Testis (tissue), 3 donors: ENCODE data around the gene MRPS24. TPM values are rescaled to one million over a fixed set of nuclear protein-coding genes. Genes with fewer than 3 reads are reported as not detected.

Source experiments
- DNase-seq: peaks from one replicate; pipeline ENCODE4 v3.0.0-alpha.2; 2019
- H3K27ac ChIP-seq, 2 donors: fragments of 200-600 bp; sonication (generic); one replicate each; pipeline ENCODE4 v1.5.1; 2019
- H3K27me3 ChIP-seq: fragments of 200-600 bp; sonication (generic); one replicate; pipeline ENCODE4 v1.5.1; 2019
- H3K36me3 ChIP-seq: fragments of 200-600 bp; sonication (generic); one replicate; pipeline ENCODE4 v1.5.1; 2017; ENCODE audit warnings: low read depth; ENCODE audit errors: missing control alignments
- H3K4me1 ChIP-seq: fragments of 200-600 bp; sonication (generic); one replicate; pipeline ENCODE4 v1.5.1; 2019
- H3K4me3 ChIP-seq, 2 donors: fragments of 200-600 bp; sonication (generic); one replicate each; pipeline ENCODE4 v1.5.1; 2017 to 2019
- H3K9me3 ChIP-seq: fragments of 200-600 bp; sonication (generic); one replicate; pipeline ENCODE4 v1.5.1; 2017
- POLR2A ChIP-seq: fragments of 450-650 bp; IDR thresholded peaks from one replicate; pipeline ENCODE4 v1.6.1; 2017; ENCODE audit warnings: antibody characterized with exemption, mild to moderate bottlenecking, moderate library complexity
- WGBS, 2 donors: methylation state at CpG; one replicate each; pipeline ENCODE4 v1.1.5; 2018; 5-methylcytosine and 5-hydroxymethylcytosine counted together
- intact Hi-C: fragments of 100-400 bp; cut with DNase I; formaldehyde crosslinking; loops from one replicate; pipeline ENCODE4 v1.15.1; 2023; ENCODE audit warnings: low total_unique reads
- polyA plus RNA-seq: library from polyadenylated mRNA; stranded (reverse); fragments of 350-450 nt; fragmentation: Illumina TruSeq; extraction: RNeasy Lipid Tissue Mini Kit (QIAGEN cat#74804); gene quantifications from one replicate; pipeline ENCODE4 v1.2.3, GENCODE V29; 2014; ENCODE audit warnings: low read depth, low replicate concordance; ENCODE audit not compliant: insufficient read depth
- total RNA-seq, 2 donors: library from RNA; depleted of rRNA; stranded (reverse); fragments of >200 nt; gene quantifications; one replicate each; pipeline ENCODE4 v1.2.3, GENCODE V29; 2016
- TF ChIP-seq, protein P1 (sequence below), 3 experiments: fragments of 450-650 bp in 2 of 3; fragments of 200-600 bp in 1 of 3; sonication (generic) in 1 of 3; IDR thresholded peaks; one replicate each; pipeline ENCODE4 v1.5.1; 2016 to 2019; ENCODE audit warnings: antibody characterized with exemption in 3 of 3, mild to moderate bottlenecking in 2 of 3, moderate library complexity in 1 of 3

Gene MRPS24
- total and polyA plus RNA-seq, 3 donors from 2014 or later: 71.1 to 115 (median 80.8) TPM

DNA sequence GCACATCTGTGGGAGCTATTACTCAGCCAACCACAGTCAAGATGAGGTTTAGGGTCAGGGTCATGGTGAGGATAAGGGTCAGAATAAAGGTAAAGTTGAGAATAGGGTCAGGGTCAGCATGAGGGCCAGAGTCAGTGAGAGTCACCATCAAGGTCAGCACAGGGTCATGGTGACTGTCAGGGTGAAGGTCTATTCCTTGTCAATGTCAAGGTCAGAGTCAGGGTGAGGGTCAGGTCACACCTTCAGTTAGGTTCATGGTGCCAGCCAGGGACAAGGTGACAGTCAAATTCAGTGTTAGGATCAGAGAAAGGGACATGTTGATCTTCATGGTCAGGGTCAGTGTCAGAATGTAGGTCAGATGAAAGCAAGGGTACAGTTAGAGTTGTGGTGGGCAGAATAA lies 14.1 kb downstream of the MRPS24 start:
- TF ChIP-seq, protein P1, sequence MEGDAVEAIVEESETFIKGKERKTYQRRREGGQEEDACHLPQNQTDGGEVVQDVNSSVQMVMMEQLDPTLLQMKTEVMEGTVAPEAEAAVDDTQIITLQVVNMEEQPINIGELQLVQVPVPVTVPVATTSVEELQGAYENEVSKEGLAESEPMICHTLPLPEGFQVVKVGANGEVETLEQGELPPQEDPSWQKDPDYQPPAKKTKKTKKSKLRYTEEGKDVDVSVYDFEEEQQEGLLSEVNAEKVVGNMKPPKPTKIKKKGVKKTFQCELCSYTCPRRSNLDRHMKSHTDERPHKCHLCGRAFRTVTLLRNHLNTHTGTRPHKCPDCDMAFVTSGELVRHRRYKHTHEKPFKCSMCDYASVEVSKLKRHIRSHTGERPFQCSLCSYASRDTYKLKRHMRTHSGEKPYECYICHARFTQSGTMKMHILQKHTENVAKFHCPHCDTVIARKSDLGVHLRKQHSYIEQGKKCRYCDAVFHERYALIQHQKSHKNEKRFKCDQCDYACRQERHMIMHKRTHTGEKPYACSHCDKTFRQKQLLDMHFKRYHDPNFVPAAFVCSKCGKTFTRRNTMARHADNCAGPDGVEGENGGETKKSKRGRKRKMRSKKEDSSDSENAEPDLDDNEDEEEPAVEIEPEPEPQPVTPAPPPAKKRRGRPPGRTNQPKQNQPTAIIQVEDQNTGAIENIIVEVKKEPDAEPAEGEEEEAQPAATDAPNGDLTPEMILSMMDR (IDR thresholded peaks at IDR 0.05): no peak
- TF ChIP-seq POLR2A: no peak
- Histone ChIP-seq H3K27ac (no peak overlapping the region), H3K36me3 (no peaks in the 10 kb centered on the region), H3K9me3 (no peaks in the 10 kb centered on the region), H3K4me1 (no peaks in the 10 kb centered on the region), H3K4me3 (no peak overlapping the region), H3K27me3 (no peaks in the 10 kb centered on the region)
- intact Hi-C loops: no loop called here
- DNase-seq: no peak

DNA sequence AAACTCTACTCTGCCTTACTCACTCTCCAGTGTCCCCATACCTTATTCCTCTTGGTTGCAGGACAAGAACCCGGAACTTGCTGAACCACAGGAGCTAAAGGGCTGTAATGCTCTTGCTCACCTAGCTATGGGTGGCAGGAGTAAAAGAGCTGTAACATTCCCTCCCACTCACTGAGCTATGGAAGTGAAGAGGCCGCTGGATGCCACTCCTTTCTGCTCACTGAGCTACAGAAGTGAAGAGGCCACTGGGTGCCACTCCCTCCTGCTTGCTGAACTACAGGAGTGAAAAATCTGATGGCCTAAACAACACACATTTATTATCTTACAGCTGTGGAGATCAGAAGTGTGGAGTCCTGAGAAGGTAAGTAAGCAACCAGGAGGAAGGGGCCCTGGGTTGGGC lies 17.5 kb downstream of the MRPS24 start:
- H3K4me1 ChIP-seq: no peaks in the 10 kb centered on the region
- intact Hi-C loops: no loop called here
- 83 to 84% methylated on average over 2 of the region's 2 CpGs for WGBS, 2 donors
- no peaks in the 10 kb centered on the region for H3K36me3 ChIP-seq
- no peak overlapping the region for H3K4me3 ChIP-seq
- no peak for DNase-seq
- H3K9me3 ChIP-seq: no peaks in the 10 kb centered on the region
- TF ChIP-seq, protein P1 (IDR thresholded peaks at IDR 0.05): no peak
- TF ChIP-seq POLR2A: no peak
- H3K27ac ChIP-seq: no peak overlapping the region
- no peaks in the 10 kb centered on the region for H3K27me3 ChIP-seq

DNA sequence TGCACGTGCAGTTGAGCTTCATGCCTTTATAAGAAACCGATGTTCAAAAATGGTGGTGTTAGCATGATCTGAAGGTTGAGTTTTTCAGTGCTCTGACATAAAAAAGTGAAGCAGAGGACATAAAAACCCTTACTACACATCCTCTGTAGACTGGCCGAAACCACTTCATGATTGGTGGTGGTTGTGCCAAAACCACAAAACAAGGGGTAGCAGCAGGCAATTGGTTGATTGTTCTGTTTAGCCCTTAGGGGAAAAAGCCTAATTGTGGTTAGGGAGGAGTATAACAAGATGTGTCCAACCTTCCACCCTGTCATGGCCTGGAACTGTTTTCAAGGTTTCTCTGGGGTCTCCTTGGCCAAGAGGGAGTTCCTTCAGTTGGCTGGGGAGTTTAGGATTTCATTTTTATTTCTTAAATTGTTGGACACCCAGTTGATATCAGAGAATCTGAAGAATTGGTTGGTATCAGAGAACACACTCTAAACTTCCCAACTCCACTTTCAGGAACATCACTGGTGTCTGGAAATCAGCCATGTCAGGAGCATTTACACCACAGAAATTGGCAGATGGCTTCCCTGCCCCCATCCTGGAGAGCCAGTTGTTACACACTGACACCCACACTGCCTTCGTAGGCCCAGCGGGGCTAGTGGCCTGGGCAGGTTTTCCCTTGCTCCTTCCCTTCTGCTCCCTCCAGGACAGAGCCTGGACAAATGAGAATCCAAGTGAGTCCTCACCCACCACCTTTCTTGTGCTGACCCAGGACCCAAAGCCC lies 18.8 kb downstream of the MRPS24 start:
- no peaks in the 10 kb centered on the region for H3K36me3 ChIP-seq
- TF ChIP-seq, protein P1 (IDR thresholded peaks at IDR 0.05): no peak
- no peak for TF ChIP-seq POLR2A
- DNase-seq: no peak
- no peak overlapping the region for H3K4me3 ChIP-seq
- H3K4me1 ChIP-seq: no peaks in the 10 kb centered on the region
- intact Hi-C loops: no loop called here
- no peak overlapping the region for H3K27ac ChIP-seq
- H3K27me3 ChIP-seq: no peaks in the 10 kb centered on the region
- WGBS, 2 donors: 90 to 93% methylated on average over 5 of the region's 5 CpGs
- no peaks in the 10 kb centered on the region for H3K9me3 ChIP-seq

DNA sequence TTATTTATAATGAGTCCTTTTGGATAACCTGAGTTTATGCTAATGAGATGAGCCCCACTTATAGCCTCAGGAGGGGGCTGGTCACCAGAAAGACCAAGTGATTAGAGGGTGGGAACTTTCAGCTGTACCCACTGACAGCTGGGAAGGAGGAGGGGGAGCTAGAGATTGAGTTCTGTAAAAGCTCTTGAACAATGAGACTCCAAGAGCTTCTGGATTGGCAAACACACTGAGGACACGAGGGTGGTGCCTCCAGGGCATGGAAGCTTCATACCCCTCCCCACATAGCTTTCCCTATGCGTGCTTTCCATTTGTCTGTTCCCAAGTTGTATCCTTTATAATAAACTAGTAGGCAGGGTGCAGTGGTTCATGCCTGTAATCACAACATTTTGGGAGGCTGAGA lies 20.3 kb downstream of the MRPS24 start:
- intact Hi-C loops: no loop called here

More for the DNA sequence above, 20.3 kb downstream of the MRPS24 start:
- Histone ChIP-seq H3K9me3 (no peaks in the 10 kb centered on the region), H3K4me1 (no peaks in the 10 kb centered on the region), H3K27me3 (no peaks in the 10 kb centered on the region), H3K4me3 (no peak overlapping the region), H3K36me3 (no peaks in the 10 kb centered on the region), H3K27ac (no peak overlapping the region)
- TF ChIP-seq POLR2A: no peak
- TF ChIP-seq, protein P1 (IDR thresholded peaks at IDR 0.05): no peak
- 81 to 90% methylated on average over 2 of the region's 2 CpGs for WGBS, 2 donors
- no peak for DNase-seq
